Measurements from ENCODE around the gene RAPGEF4.

GRCh38 chr2:172993139-172993538, 257.5 kb downstream of the RAPGEF4 start:
- TF ChIP-seq POLR2A (IDR thresholded peaks at IDR 0.05), result no peak
- no peak for TF ChIP-seq POLR2AphosphoS5 (IDR thresholded peaks at IDR 0.05)
